IPS DF 6.9 (cell line): ENCODE results near the gene AKAIN1.

Experiments
- DNase-seq: peaks from one replicate; pipeline ENCODE4 v3.0.0-alpha.2; 2013; ENCODE audit warnings: low read depth, low spot score
- H3K27ac ChIP-seq: one replicate; pipeline ENCODE4 v1.5.1; 2013; ENCODE audit warnings: low read length, control low read depth
- H3K27me3 ChIP-seq: 2 replicates; pipeline ENCODE4 v1.6.1; 2013; ENCODE audit warnings: mild to moderate bottlenecking, low read length; ENCODE audit not compliant: control insufficient read depth, insufficient read depth
- H3K36me3 ChIP-seq: 2 replicates; pipeline ENCODE4 v1.6.1; 2013; ENCODE audit warnings: low read length; ENCODE audit not compliant: control insufficient read depth, insufficient read depth
- H3K4me1 ChIP-seq: 2 replicates; pipeline ENCODE4 v1.6.1; 2013; ENCODE audit warnings: low read length; ENCODE audit not compliant: control insufficient read depth, insufficient read depth
- H3K4me3 ChIP-seq: 2 replicates; pipeline ENCODE4 v1.5.1; 2013; ENCODE audit warnings: mild to moderate bottlenecking, low read length
- H3K9me3 ChIP-seq: 2 replicates; pipeline ENCODE4 v1.6.1; 2013; ENCODE audit warnings: low read length, inconsistent platforms; ENCODE audit not compliant: control insufficient read depth, insufficient read depth
- WGBS: extraction: QIAGEN DNeasy Blood & Tissue Kit; methylation state at CpG from one replicate; pipeline ENCODE4 v1.1.7; 2013; ENCODE audit warnings: mixed read lengths, missing lambda C conversion rate; ENCODE audit not compliant: insufficient read length, insufficient coverage; 5-methylcytosine and 5-hydroxymethylcytosine counted together

The AKAIN1 gene

GRCh38 chr18:5097116-5097703 lies 99.8 kb downstream of the AKAIN1 start:
- Histone ChIP-seq H3K36me3 (no peaks in the 10 kb centered on the region), H3K4me1 (no peaks in the 10 kb centered on the region; the same call in 1 of the 2 replicates), H3K4me3 (no peak overlapping the region), H3K27ac (no peak overlapping the region), H3K27me3 (no peaks in the 10 kb centered on the region), H3K9me3 (no peaks in the 10 kb centered on the region)
- DNase-seq = no peak
- no CpG with 5 or more reads among the region's 4 CpGs for WGBS

- no peaks in the 10 kb centered on the region for H3K27me3 ChIP-seq
- no CpG with 5 or more reads among the region's 3 CpGs for WGBS
- H3K9me3 ChIP-seq = no peaks in the 10 kb centered on the region
- H3K4me3 ChIP-seq = no peak overlapping the region
- no peaks in the 10 kb centered on the region; the same call in 1 of the 2 replicates for H3K4me1 ChIP-seq
- no peak for DNase-seq
- H3K27ac ChIP-seq = no peak overlapping the region
- H3K36me3 ChIP-seq = no peaks in the 10 kb centered on the region
Measured at GRCh38 chr18:5095239-5095638, 101.8 kb downstream of the AKAIN1 start.

- WGBS = no CpG with 5 or more reads among the region's 2 CpGs
- H3K27me3 ChIP-seq = no peaks in the 10 kb centered on the region
- DNase-seq = no peak
- H3K27ac ChIP-seq = no peak overlapping the region
- no peaks in the 10 kb centered on the region; the same call in 1 of the 2 replicates for H3K4me1 ChIP-seq
- no peaks in the 10 kb centered on the region for H3K9me3 ChIP-seq
- no peaks in the 10 kb centered on the region for H3K36me3 ChIP-seq
- no peak overlapping the region for H3K4me3 ChIP-seq
Measured at GRCh38 chr18:5093902-5094301, 103.2 kb downstream of the AKAIN1 start.
